Transverse colon (tissue), 3 donors: ENCODE data around the gene ARHGAP44.

ENCODE experiments used
- CTCF ChIP-seq, 5 experiments: fragments of 200-600 bp in 3 of 5; fragments of 450-650 bp in 2 of 5; sonication (generic) in 3 of 5; IDR thresholded peaks; 1 replicate in 2 of 5; 2 replicates in 3 of 5; pipeline ENCODE4 v1.5.1; 2016 to 2017; ENCODE audit warnings: antibody characterized with exemption in 5 of 5, inconsistent platforms in 3 of 5, mild to moderate bottlenecking in 2 of 5, moderate library complexity in 1 of 5
- EP300 ChIP-seq: sonication (generic); formaldehyde crosslinking; IDR thresholded peaks from one replicate; pipeline ENCODE4 v1.6.1; 2017; ENCODE audit warnings: antibody characterized with exemption, low read depth
- POLR2A ChIP-seq: fragments of 450-650 bp; IDR thresholded peaks from one replicate; pipeline ENCODE4 v1.6.1; 2016; ENCODE audit warnings: antibody characterized with exemption, mild to moderate bottlenecking, moderate library complexity

DNA sequence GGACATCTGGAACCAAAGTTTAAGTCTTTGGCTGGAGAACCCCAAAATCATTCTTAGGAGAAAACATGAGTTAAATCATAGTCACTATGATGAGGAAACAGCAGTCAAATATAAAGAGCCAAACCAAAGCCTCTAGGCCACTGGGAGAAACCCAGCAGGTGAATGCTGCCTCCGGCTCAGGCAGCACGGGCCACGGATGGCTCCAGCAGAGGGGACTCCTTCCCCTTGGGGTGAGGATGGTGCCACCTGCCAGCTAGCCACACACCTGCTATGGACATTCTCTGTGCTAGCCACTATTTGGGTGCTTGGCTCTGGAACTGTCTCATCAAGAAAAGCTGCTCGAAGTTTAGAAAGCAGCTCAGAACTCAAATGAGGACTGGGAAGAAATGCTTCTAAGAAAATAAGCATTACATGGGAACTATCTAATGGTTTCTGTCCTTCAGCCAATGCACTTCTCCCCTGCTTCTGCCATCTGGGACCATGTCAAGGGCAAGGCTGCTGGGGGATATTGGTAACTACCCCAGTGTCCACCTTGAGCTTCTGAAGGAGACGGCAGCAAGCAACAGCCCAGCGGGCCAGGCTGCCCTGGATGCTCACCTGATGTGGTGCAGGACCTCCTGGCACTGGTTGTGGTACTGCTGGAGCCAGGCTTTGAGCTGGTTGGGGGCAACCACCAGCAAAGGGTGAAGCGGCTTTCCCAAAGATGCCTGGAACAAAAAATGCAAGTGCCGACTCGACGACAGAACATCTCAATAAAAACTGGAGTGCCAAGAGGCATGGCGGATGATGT, 206.0 kb downstream of the ARHGAP44 start:
- TF ChIP-seq POLR2A (no peak), EP300 (no peak), CTCF (IDR thresholded peaks at IDR 0.05) (no peak)
